GM19438 (cell line): ENCODE measurements around the gene MYO10.
A peak's percentile ranks its signal among the peaks of the same experiment; 100 is the strongest.
"Not testable (repeated sequence)": the region's sequence is repeated elsewhere in the genome, so short reads cannot be mapped to it uniquely, and the experiment has no call there.

ENCODE experiments used
- ATAC-seq: cut with Tn5 transposase; IDR thresholded peaks from one replicate; pipeline ENCODE4 v1.9.1; 2021; ENCODE audit warnings: low read depth; ENCODE audit not compliant: unreplicated experiment

Gene MYO10

DNA sequence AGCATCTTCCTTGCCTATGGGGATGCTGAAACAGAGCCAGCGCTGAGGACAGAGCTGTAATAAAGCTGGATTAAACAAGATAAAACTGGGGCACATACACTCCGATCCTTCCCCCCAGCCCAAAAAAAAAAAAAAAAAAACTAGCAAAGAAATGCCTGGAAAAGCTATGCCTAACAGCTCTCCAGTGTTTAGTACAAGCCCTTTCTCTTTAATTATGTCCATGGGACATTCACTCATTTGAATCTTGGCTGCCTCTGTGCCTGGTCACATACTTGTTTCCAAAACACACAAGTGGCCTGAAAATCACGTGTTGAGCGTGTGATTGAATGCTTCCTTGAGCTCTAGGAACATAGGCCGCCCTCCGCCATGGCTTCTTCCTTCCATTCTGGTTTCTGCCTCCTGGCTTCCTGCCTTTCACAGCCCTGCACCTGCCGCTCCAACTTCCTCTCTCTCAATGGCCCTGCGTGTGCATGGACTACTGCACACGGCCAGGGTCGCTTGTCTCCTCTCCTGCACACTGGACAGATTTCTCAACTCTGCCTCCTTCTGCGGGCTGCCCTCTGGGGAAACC, 208.2 kb downstream of the MYO10 start:
- peak; percentile 63 for ATAC-seq

GRCh38 chr5:16726538-16726946, 209.5 kb downstream of the MYO10 start:
- no peak for ATAC-seq

DNA sequence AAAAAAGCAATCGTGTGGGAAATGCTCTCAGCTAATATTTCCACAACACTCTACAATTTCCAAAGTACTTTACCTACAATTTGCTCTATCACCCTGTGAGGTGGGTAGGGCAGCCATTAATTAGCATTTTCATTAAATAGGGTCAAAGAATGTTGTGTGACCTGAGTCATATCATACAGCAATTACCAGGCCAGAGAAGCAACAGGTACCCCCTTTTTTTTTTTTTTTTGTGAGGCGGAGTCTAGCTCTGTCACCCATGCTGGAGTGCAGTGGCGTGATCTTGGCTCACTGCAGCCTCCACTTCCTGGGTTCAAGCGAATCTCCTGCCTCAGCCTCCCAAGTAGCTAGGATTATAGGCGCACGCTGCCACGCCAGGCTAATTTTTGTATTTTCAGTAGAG, 210.5 kb downstream of the MYO10 start:
- ATAC-seq: no peak

DNA sequence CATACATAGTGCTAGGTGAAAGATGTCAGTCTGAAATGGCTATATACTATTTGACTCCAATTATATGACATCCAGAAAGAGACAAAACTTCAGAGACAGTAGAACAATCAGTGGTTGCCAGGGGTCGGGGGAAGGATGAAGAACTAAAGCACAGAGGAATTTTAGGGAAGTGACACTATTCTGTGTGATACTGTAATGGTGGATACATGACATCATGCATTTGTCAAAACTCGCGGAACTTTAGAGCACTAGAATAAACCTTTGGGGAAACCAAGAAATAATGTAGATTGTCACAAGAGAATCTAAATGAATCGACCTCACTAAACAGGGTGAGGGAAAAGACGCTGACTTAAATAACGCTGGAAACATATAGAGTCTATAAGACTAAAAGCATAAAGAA, 212.3 kb downstream of the MYO10 start:
- no peak for ATAC-seq

- ATAC-seq: no peak
These were observed 214.0 kb downstream of the MYO10 start for GRCh38 chr5:16722097-16722495.

GRCh38 chr5:16721151-16722096, 214.7 kb downstream of the MYO10 start:
- ATAC-seq: no peak

GRCh38 chr5:16718036-16718435, 218.1 kb downstream of the MYO10 start:
- ATAC-seq: not testable (repeated sequence)

- no peak for ATAC-seq
These were observed 222.6 kb downstream of the MYO10 start for GRCh38 chr5:16713386-16713928.

GRCh38 chr5:16712620-16713019, 223.5 kb downstream of the MYO10 start:
- ATAC-seq: no peak

- ATAC-seq: no peak
These were observed 223.9 kb downstream of the MYO10 start for GRCh38 chr5:16712178-16712577.

GRCh38 chr5:16709691-16710433, 226.2 kb downstream of the MYO10 start:
- no peak for ATAC-seq

DNA sequence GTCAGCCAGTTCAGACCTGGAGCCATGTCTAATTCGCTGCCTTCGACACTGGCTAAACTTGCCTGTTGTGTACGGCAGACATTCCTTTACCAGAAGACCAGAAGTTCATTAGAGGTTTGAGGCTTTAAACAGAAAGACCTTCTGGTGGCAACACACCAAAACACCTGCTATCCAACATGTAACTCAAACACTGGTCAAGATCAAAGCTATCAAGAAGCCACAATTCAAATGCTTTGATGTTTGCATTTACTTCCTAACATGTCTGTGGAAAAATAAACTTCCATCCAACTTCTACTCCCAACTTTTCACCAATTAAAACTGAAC, 228.3 kb downstream of the MYO10 start:
- no peak for ATAC-seq

GRCh38 chr5:16707168-16707868, 228.8 kb downstream of the MYO10 start:
- ATAC-seq: no peak

GRCh38 chr5:16704945-16705344, 231.1 kb downstream of the MYO10 start:
- no peak for ATAC-seq

DNA sequence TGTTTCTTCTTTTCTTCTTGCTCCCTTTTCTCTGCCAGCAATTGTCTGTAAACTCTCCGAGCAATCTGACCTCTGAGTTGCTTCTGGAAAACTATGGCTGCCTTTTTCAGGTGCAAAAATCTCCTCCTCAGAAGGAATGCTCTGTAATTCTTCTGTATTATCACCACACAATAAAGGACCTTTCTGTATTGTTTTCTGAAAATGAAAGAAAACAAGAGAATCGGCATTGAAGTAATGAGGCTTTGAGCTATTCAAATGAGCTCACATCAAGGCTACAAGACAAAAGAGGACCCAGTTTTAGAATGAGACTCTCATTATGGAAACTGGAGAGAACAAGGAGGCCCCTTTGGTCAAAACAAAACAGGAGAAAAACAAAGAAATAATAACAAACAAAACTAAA, 233.1 kb downstream of the MYO10 start:
- ATAC-seq: no peak

- ATAC-seq: no peak
These were observed 234.7 kb downstream of the MYO10 start for GRCh38 chr5:16701134-16702099.

- no peak for ATAC-seq
These were observed 236.0 kb downstream of the MYO10 start for GRCh38 chr5:16700081-16700480.

GRCh38 chr5:16695779-16696178, 240.3 kb downstream of the MYO10 start:
- ATAC-seq: no peak

GRCh38 chr5:16693879-16694278, 242.2 kb downstream of the MYO10 start:
- ATAC-seq: no peak
